ENCODE results near the gene SLC7A14. TPM values are rescaled to one million over a fixed set of nuclear protein-coding genes. Genes with fewer than 3 reads are reported as not detected.

Gene SLC7A14
- total RNA-seq, 1 experiment from 2014 or later, result not detected

DNA sequence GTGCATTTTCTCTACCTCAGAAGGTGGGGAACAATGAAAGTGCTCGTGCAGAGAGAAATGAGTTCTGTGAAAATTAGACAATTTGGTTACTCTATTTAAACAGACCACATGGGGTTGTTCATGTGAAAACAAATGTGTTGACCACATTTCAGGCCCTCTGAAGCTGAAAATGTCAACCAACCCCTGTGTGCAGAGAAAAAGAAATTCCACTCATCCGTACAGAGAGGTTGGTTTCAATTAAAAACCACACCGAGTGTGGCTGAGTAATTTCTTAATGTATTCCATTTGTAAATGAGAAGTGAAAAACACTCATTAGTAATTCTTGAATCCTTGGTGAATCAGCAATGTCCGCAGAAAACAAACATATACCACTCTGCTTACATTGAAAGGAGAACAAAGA, 46.9 kb upstream of the SLC7A14 start:
- intact Hi-C loops (cut with micrococcal nuclease; ENCODE audit: unreplicated experiment), result no loop called here
- Mint-ChIP-seq H3K27me3 (ENCODE audit: unreplicated experiment) (peaks cover 47% of the 10 kb centered on the region), H3K27ac (ENCODE audit: unreplicated experiment) (no peak overlapping the region), H3K9me3 (ENCODE audit: low read depth, unreplicated experiment) (no peaks in the 10 kb centered on the region), H3K4me3 (ENCODE audit: low read depth, unreplicated experiment) (no peak overlapping the region), H3K36me3 (ENCODE audit: insufficient read depth, unreplicated experiment) (no peaks in the 10 kb centered on the region), H3K4me1 (ENCODE audit: low read depth, unreplicated experiment) (no peaks in the 10 kb centered on the region)
- no TSS peak for BruUV-seq (replicated peaks)
- CTCF ChIA-PET, result no interaction called here
- DNase-seq, result no peak
- TF ChIP-seq, protein P1, sequence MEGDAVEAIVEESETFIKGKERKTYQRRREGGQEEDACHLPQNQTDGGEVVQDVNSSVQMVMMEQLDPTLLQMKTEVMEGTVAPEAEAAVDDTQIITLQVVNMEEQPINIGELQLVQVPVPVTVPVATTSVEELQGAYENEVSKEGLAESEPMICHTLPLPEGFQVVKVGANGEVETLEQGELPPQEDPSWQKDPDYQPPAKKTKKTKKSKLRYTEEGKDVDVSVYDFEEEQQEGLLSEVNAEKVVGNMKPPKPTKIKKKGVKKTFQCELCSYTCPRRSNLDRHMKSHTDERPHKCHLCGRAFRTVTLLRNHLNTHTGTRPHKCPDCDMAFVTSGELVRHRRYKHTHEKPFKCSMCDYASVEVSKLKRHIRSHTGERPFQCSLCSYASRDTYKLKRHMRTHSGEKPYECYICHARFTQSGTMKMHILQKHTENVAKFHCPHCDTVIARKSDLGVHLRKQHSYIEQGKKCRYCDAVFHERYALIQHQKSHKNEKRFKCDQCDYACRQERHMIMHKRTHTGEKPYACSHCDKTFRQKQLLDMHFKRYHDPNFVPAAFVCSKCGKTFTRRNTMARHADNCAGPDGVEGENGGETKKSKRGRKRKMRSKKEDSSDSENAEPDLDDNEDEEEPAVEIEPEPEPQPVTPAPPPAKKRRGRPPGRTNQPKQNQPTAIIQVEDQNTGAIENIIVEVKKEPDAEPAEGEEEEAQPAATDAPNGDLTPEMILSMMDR (IDR thresholded peaks at IDR 0.05; ENCODE audit: unreplicated experiment), result no peak

DNA sequence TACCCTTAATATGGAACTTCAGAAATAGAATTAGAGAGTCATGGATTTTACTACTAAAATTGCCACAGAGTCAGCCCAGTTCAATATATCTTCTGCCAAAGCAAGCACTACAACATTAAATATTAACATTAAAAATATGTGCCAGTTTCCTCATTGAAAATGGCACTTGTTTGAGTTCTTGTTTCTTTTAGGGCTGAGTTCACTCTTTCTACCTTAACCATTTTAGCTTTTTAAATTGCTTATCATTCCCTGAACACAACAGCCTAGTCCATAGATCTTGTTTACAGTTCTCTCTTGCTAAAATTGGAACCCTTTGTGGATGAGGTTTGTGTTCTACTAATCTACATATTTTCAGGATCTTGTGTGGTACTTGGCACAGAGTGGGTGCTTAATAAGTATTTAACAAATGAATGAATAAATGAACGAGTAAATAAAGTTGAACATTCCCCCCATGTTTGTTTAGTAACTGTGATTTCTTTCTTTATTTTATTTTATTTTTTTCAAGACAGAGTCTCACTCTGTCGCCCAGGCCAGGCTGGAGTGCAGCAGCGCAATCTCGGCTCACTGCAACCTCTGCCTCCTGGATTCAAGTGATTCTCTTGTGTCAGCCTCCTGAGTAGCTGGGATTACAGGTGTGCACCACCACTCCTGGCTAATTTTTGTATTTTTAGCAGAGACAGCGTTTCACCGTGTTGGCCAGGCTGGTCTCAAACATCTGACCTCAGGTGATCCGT, 46.0 kb upstream of the SLC7A14 start:
- intact Hi-C loops (cut with micrococcal nuclease; ENCODE audit: unreplicated experiment), result no loop called here
- BruUV-seq (replicated peaks), result no TSS peak
- Mint-ChIP-seq H3K27ac (ENCODE audit: unreplicated experiment) (no peak overlapping the region), H3K4me1 (ENCODE audit: low read depth, unreplicated experiment) (no peaks in the 10 kb centered on the region), H3K27me3 (ENCODE audit: unreplicated experiment) (peaks cover 45% of the 10 kb centered on the region), H3K9me3 (ENCODE audit: low read depth, unreplicated experiment) (no peaks in the 10 kb centered on the region), H3K4me3 (ENCODE audit: low read depth, unreplicated experiment) (no peak overlapping the region), H3K36me3 (ENCODE audit: insufficient read depth, unreplicated experiment) (no peaks in the 10 kb centered on the region)
- CTCF ChIA-PET, result no interaction called here
- TF ChIP-seq, protein P1 (IDR thresholded peaks at IDR 0.05; ENCODE audit: unreplicated experiment), result no peak
- DNase-seq, result no peak

DNA sequence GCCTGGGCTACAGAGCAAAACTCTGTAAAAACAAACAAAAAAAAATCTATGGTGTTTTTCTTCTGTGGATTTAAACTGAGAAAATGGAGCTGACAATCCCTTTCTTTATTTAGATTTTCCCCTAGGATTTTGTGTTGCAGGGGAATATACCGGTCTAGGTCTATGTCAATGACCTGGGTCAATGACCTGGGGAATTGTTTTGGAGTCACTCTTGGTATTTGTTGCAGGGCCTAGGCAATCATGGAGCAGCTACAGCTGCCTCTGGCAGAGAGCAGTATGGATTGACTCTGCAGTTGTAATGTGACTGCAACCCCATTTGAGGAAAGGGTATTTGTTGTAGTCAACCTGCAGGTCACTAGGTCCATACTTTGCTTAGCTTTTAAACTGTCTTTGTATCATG, 37.6 kb upstream of the SLC7A14 start:
- intact Hi-C loops (cut with micrococcal nuclease; ENCODE audit: unreplicated experiment), result no loop called here
- no TSS peak for BruUV-seq (replicated peaks)
- no peak for DNase-seq
- no peaks in the 10 kb centered on the region for H3K4me1 Mint-ChIP-seq (ENCODE audit: low read depth, unreplicated experiment)
- H3K27ac Mint-ChIP-seq (ENCODE audit: unreplicated experiment), result no peak overlapping the region
- no peak overlapping the region for H3K4me3 Mint-ChIP-seq (ENCODE audit: low read depth, unreplicated experiment)
- H3K27me3 Mint-ChIP-seq (ENCODE audit: unreplicated experiment), result peaks cover 24% of the 10 kb centered on the region
- TF ChIP-seq, protein P1 (IDR thresholded peaks at IDR 0.05; ENCODE audit: unreplicated experiment), result no peak
- CTCF ChIA-PET, result interaction anchor here (1.1 kb wide), 1 partner anchor 73 kb away, joined by 3 read pairs; no protein-coding TSS in a partner anchor
- H3K9me3 Mint-ChIP-seq (ENCODE audit: low read depth, unreplicated experiment), result peaks cover 7% of the 10 kb centered on the region
- H3K36me3 Mint-ChIP-seq (ENCODE audit: insufficient read depth, unreplicated experiment), result no peaks in the 10 kb centered on the region

DNA sequence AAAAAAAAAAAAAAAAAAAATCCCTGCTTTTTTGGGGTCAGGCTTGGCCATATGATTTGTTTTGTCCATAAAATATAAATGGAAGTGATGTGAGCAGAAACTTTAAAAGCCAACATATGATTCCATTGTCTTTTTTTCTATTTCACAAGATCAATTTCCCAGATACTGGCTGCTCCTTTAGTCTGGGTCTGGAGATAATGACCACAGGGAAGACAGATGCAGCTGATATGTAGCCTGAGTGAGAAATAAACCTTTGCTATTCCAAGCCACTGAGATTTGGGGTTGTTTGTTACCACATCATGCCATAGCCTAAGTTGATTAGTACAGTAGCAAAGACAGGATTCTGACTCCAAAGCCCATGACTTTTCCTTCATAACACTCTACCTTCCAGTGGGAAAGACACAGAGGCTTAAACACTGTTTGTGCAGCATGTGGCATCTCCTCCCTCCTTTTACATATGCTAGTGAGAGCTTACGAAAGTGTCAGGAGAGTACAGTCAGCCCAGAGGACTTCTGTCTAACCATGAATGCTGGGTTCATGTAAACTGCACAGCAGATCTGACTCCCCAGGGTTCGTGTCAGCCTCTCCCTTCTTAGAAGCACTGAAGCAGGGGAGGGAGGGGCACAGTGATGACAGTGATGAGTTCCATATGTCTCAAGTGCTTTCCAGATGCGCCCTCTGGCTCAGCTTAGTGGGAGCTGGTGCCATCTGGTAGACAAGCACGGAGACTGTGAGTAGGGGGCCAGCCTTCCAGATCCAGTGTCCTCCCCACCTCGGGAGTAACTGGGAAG, 36.7 kb upstream of the SLC7A14 start:
- Mint-ChIP-seq H3K27ac (ENCODE audit: unreplicated experiment) (no peak overlapping the region), H3K4me1 (ENCODE audit: low read depth, unreplicated experiment) (no peaks in the 10 kb centered on the region), H3K27me3 (ENCODE audit: unreplicated experiment) (peaks cover 31% of the 10 kb centered on the region), H3K9me3 (ENCODE audit: low read depth, unreplicated experiment) (peaks cover 7% of the 10 kb centered on the region), H3K36me3 (ENCODE audit: insufficient read depth, unreplicated experiment) (no peaks in the 10 kb centered on the region), H3K4me3 (ENCODE audit: low read depth, unreplicated experiment) (no peak overlapping the region)
- no TSS peak for BruUV-seq (replicated peaks)
- intact Hi-C loops (cut with micrococcal nuclease; ENCODE audit: unreplicated experiment), result no loop called here
- TF ChIP-seq, protein P1 (IDR thresholded peaks at IDR 0.05; ENCODE audit: unreplicated experiment), result no peak
- no peak for DNase-seq
- CTCF ChIA-PET, result interaction anchor here (0.8 kb wide), 1 partner anchor 30 kb away, joined by 3 read pairs; no protein-coding TSS in a partner anchor
